NCI-H1105 (cell line): ENCODE measurements around the gene HPS4.

ENCODE experiments used
- DNase-seq: peaks from one replicate; lab custom pipeline; 2025; lab: John Stamatoyannopoulos, UW

Gene HPS4

DNA sequence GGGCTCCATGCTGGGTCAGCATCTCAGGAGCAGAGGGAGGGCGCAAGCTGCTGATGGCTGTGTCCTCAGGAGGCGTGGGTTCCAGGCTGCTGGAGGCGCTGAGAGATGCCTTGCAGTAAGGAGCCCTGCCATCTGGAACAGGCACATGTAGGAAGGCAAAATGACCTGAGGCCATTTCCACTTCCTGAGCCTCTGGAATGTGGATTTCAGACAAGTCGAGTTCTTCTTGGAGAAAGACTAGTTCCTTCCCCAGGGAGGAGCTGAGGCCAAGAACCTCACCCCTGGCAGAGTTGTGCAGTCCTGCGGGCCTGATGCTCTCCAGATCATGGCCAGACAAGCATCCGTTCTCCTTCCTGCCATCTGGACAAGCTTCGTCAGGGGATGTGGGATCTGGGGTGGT, 19.3 kb downstream of the HPS4 start:
- no peak for DNase-seq

DNA sequence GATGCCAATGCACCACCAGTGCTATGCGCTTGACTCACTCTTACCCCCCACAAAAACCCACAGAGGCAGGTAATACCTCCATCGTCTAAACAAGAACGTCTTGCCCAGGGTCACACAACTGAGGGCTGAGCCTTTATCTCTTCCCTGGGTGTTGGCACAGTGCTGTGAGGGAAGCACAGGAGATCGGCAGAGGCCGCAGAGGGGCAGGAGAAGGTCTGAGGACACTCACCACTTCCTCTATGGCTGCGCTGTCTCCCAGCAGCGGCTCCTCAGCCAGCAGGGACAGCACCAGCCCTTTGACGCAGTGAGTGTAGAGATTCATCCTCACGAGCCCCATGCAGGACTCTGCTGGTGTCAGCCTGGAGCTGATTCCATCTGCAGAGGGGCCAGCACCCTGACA, 19.9 kb downstream of the HPS4 start:
- no peak for DNase-seq

- no peak for DNase-seq
These were observed 20.4 kb downstream of the HPS4 start for GRCh38 chr22:26463101-26463661.

DNA sequence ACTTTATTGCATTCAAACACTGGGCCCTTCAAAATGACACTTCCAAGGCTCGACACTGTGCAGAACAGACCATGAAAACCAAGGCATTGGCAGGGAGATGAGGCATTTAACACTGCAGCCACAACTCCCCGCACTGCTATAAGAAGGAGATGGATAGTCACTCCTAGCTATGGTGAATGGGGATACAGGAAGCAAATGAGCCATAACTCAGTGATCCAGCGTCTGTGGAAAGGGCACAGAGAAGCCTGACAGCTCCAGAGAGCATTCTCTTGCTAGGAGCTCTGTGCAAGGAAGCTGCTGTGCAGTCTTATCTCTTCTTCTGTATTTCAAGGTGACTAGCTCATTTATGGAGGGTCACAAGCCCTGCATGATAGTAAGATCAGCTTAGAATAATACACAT, 20.9 kb downstream of the HPS4 start:
- DNase-seq = no peak

DNA sequence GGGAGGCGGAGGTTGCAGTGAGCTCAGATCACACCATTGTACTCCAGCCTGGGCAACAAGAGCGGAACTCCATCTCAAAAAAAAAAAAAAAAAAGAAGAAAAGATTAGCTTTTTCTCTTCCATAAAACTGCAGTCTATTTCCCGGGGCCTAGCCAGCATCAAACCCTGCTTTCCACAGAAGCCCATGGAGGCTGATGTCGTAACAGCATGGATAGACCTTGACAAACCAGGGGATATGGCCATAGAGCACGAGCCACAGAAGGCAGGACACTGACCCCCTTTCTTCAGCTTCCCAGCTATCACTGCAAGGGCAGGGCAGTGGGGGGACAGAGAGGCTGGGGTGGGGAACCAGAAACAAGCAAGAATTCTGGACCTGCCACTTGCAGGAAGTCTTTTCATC, 21.5 kb downstream of the HPS4 start:
- DNase-seq = no peak

- DNase-seq = peak; percentile 28
These were observed 22.3 kb downstream of the HPS4 start for GRCh38 chr22:26461188-26461810.

DNA sequence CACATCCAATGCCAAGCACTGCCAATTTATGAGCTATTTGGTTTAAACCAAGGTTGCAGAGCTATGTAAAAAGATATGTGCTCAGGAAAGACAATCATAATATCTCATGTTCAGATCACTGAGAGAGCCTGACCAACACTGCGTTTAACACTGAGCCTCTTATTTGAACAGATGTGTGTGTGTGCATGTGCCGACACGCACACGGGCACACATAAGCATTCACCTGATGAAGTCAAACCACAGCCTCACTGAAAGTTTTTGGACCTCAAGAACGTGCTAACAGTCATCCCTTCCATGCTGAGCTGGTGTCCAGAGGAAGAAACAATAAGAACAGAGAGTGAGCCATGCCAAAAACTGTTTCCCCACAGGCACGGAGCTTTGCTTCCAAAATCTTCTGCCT, 23.4 kb downstream of the HPS4 start:
- no peak for DNase-seq

- no peak for DNase-seq
These were observed 25.8 kb downstream of the HPS4 start for GRCh38 chr22:26457661-26458272.

DNA sequence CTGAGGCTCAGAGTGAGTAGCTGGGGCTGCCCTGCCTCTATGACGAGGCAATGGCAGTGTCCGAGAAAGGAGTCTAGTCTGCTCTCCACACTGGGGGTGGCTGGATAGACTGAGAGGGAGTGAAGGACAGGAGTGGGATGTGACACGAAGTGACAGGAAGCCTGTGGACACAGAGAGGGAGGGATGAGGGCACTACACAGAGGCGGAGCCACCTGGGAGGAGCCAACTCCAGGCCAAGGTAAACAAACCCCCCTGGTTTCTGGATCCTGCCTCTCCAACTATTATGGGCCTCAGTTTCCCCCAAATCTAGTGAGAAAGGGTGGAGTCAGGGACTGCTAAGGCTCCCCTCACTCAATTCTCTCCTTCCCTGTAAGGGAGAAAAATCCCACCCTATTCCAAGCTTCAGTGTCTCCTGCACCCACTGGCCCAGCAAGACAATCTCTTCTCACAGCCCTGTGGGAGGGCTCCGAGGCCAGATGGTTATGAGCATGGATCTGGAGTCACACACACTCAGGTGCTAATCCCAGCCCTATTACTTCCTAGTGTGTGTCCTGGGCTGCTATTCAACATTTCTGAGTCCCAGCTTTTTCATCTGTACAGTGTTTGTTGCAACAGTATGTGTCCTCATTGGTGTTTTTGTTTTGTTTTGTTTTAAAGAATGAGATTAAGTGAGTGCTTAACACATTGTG, 29.6 kb downstream of the HPS4 start:
- DNase-seq = no peak

DNA sequence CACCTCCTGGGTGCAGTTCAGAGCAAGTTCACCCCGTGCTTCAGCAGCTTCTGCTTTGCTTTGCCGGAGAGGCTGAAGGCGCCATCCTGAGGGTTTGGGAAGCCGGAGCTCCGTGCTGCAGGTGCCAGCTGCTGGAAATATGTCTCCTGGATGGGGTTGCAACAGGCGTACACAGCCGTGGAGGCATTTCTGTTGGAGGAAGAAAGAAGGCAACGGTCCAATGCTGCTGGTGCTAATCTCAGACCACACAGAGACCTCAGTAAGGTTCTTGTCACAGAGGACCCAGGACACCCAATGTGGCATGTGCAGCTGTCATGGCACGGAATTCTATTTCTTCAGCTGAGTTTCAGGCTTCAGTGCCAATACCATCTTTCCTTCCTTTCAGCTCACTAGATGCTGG, 30.4 kb downstream of the HPS4 start:
- DNase-seq = no peak

DNA sequence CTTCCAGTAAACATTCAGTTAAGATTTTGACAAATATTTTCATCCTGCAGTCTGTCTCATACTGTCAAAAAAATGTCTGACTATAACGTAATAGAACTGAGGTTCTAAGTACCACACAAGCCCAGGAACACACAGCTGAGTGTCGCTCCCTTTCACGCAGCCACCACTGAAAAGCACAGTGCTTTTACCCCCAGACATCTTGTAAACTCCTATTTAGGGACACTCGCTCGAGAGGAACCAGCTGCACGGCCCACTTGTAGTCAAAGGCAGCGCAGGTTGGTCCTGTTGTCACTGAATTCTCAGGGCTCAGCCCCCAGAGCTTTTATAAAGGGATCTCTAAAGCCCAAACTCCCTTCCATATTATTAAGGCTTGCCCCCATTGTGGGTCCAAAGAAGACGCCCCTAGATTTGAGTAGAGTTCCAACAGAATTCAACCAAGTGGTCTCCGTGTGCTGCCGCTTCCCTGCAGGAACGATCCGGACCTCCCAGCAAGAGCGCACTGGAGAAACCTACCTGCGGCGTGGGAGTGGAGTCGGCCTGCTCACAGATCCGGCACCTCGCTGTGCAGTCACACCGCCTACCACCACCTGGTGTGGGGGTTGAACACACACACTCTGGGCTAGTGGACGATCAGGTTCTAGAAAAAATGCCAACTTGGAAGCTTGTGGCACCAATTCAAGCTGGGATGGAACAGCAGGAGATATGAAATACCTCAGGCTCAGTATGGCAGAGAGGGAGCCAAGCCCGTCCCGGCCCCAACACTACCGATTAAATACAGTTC, 31.2 kb downstream of the HPS4 start:
- DNase-seq = no peak

- DNase-seq = no peak
These were observed 33.0 kb downstream of the HPS4 start for GRCh38 chr22:26450453-26451185.

DNA sequence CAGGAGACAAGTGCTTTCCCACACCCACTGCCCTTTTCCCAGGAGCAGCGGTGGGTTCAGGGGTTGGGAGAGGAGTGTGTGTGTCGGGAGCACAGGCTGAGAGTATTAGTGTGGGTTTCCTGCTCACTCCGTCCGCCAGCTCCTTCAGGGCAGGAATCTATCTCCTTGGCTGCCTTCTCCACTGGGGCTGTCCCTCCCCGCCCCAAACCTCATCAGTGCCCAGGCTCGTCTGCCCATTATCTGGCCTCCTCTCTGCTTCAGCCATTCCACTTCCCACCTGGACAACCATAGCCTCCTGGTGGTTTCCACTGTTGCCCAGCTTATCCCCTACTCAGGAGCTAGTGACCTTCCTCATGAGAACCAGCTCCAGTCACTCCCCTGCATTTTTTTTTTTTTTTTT, 34.6 kb downstream of the HPS4 start:
- DNase-seq = no peak

GRCh38 chr22:26448334-26448733, 35.2 kb downstream of the HPS4 start:
- DNase-seq = no peak

- DNase-seq = no peak
These were observed 35.8 kb downstream of the HPS4 start for GRCh38 chr22:26447584-26448329.

- no peak for DNase-seq
These were observed 36.6 kb downstream of the HPS4 start for GRCh38 chr22:26446808-26447515.

DNA sequence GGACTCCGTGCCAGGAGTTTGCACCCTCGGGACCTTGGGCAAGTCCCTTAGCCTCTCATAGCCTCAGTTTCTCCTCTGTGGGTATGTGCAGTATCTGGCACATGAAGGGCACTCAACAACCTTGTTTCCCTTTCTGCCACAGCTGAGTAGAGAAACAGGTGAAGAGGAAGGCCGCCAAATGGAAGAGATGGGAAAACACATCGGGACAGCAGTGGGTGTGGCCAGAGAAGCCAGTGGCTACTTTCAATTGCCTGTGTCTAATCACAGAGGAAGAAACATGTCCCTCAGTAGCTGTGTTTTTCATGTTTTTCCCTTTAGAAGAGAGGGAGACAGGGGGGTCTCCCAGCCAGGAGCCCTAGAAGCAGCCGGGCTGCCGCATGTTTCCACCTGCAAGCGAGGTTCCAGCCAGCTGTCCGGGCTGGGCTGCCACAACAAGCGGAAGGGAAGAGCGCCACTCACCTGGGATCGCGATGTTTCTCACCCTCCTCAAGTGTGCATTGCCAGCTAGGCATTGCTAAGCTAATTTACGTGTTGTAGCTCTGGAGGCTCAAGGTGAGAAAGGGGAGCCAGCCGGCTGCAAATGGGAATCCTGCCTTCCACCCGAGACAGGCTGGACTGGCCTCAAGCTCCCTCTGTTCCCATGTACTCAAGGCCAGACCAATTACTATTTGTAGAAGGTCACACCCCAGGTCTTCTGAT, 37.9 kb downstream of the HPS4 start:
- peak; percentile 0 for DNase-seq

GRCh38 chr22:26444777-26445176, 38.8 kb downstream of the HPS4 start:
- DNase-seq = no peak

- no peak for DNase-seq
These were observed 39.5 kb downstream of the HPS4 start for GRCh38 chr22:26443901-26444690.
